Measurements from ENCODE around the gene FADS3. TPM values are rescaled to one million over a fixed set of nuclear protein-coding genes. Genes with fewer than 3 reads are reported as not detected.

The FADS3 gene
- total RNA-seq, 4 donors from 2014 or later, result 12.7 to 24.7 (median 17.9) TPM

DNA sequence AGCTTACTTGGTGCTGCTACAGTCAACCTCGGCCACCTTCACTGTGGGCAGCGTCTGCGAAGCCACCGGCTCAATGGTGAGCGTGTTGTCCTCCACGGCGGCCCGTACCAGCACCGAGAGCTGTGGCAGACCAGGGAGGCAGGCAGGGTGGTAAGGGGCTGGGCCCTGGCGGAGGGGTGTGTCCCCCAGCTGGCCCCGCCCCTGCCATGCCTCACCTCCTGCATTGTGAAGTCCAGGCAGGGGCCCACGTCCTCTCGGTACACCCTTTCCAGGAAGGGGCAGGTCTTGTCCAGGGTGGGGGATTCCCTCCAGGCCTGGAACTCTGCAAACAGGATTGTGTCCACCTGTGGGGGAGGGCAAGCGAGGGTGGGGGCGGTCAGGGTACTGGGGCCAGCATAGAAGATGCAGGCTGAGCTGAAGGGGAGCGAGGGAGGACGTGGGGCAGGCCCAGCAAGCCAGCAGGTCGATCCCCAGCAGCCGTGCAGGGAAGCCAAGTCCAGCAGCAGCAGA lies 13.2 kb upstream of the FADS3 start:
- Histone ChIP-seq H3K36me3 (peaks cover 49% of the 10 kb centered on the region), H3K27me3 (no peaks in the 10 kb centered on the region), H3K9me3 (no peaks in the 10 kb centered on the region), H3K4me3 (no peak overlapping the region), H3K27ac (no peak overlapping the region), H3K4me1 (peaks cover 13% of the 10 kb centered on the region)
- TF ChIP-seq POLR2AphosphoS5 (IDR thresholded peaks at IDR 0.05) (no peak), POLR2A (IDR thresholded peaks at IDR 0.05) (no peak), EP300 (IDR thresholded peaks at IDR 0.05) (no peak)
- TF ChIP-seq, protein P1, sequence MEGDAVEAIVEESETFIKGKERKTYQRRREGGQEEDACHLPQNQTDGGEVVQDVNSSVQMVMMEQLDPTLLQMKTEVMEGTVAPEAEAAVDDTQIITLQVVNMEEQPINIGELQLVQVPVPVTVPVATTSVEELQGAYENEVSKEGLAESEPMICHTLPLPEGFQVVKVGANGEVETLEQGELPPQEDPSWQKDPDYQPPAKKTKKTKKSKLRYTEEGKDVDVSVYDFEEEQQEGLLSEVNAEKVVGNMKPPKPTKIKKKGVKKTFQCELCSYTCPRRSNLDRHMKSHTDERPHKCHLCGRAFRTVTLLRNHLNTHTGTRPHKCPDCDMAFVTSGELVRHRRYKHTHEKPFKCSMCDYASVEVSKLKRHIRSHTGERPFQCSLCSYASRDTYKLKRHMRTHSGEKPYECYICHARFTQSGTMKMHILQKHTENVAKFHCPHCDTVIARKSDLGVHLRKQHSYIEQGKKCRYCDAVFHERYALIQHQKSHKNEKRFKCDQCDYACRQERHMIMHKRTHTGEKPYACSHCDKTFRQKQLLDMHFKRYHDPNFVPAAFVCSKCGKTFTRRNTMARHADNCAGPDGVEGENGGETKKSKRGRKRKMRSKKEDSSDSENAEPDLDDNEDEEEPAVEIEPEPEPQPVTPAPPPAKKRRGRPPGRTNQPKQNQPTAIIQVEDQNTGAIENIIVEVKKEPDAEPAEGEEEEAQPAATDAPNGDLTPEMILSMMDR (IDR thresholded peaks at IDR 0.05), result no peak
- no peak for DNase-seq (ENCODE audit: low spot score in 2 of 2)
- WGBS, result 63% methylated on average over 18 of the region's 19 CpGs

DNA sequence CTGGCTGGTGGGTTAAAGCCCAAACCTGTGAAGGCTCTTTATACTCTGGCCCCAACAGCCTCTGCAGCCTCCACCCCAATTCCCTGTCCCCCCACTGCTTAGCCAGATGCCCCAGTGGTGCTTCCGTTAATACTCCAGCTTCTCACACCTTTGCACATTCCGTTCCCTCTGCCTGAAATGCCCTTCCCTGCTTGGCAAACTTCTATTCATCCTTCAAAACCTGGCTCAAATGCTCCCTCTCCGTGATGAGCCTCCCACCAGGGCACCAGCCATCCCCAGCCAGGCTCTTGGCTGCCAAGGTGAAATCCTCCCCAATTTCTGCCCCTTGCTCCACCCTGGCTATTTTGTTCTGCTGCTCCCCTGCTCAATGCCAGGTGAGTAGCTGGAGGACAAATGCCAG lies 12.5 kb upstream of the FADS3 start:
- DNase-seq (ENCODE audit: low spot score in 2 of 2), result no peak
- Histone ChIP-seq H3K27me3 (no peaks in the 10 kb centered on the region), H3K4me1 (peaks cover 13% of the 10 kb centered on the region), H3K36me3 (peaks cover 49% of the 10 kb centered on the region), H3K4me3 (no peak overlapping the region), H3K9me3 (no peaks in the 10 kb centered on the region), H3K27ac (no peak overlapping the region)
- 94% methylated on average over 3 of the region's 3 CpGs for WGBS
- TF ChIP-seq EP300 (IDR thresholded peaks at IDR 0.05), result no peak

DNA sequence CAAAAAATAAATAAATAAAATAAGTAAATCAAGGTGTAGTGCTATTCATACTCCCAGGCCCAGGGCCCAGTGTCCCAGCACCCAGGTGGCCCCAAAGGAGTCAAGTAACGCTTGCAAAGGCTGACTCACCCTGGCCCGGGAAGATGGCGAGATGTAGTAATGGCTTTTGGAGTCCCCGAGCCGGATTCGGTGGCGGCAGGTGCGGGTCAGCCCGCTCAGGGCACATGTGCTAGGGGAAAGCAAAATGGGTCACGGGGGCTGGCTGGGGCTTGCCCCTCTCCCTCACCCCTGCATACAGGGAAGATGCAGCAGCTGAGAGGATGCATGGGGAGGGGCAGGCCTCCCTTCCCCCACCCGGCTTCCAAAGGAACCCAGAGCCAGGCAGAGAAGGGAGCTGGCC lies 11.0 kb upstream of the FADS3 start:
- Histone ChIP-seq H3K9me3 (no peaks in the 10 kb centered on the region), H3K27ac (no peak overlapping the region), H3K4me3 (no peak overlapping the region), H3K27me3 (no peaks in the 10 kb centered on the region), H3K4me1 (peaks cover 7% of the 10 kb centered on the region), H3K36me3 (peaks cover 46% of the 10 kb centered on the region)
- 88% methylated on average over 11 of the region's 11 CpGs for WGBS
- no peak for DNase-seq (ENCODE audit: low spot score in 2 of 2)
- TF ChIP-seq, protein P1 (IDR thresholded peaks at IDR 0.05), result no peak
- TF ChIP-seq EP300 (IDR thresholded peaks at IDR 0.05) (no peak), POLR2AphosphoS5 (IDR thresholded peaks at IDR 0.05) (no peak), POLR2A (IDR thresholded peaks at IDR 0.05) (no peak)

DNA sequence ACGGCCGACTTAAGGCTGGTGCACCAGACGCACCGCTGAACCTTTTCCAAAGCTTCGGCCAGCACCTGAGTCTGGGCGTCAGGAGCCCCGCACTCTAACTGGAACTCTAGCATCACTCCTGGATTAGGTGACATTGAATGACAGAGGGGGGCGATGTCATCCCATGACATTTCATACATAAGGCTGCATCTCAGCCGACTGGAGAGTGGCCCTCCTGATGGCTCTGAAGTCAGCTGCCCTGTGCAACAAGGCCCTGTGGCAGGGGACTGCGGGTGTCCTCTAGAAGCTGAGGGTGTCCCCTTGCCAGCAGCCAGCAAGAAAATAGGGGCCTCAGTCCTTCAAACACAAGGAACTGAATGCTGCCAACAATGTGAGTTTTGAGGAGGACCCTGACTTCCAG lies 10.1 kb upstream of the FADS3 start:
- TF ChIP-seq EP300 (IDR thresholded peaks at IDR 0.05) (no peak), POLR2AphosphoS5 (IDR thresholded peaks at IDR 0.05) (no peak), POLR2A (IDR thresholded peaks at IDR 0.05) (no peak)
- TF ChIP-seq, protein P1 (IDR thresholded peaks at IDR 0.05), result no peak
- H3K27ac ChIP-seq, result no peak overlapping the region
- no peaks in the 10 kb centered on the region for H3K27me3 ChIP-seq
- H3K4me1 ChIP-seq, result peaks cover 7% of the 10 kb centered on the region
- no peaks in the 10 kb centered on the region for H3K9me3 ChIP-seq
- no peak overlapping the region for H3K4me3 ChIP-seq
- no peak for DNase-seq (ENCODE audit: low spot score in 2 of 2)
- peaks cover 38% of the 10 kb centered on the region for H3K36me3 ChIP-seq
- 100% methylated on average over 1 of the region's 10 CpGs for whole genome bisulfite sequencing

DNA sequence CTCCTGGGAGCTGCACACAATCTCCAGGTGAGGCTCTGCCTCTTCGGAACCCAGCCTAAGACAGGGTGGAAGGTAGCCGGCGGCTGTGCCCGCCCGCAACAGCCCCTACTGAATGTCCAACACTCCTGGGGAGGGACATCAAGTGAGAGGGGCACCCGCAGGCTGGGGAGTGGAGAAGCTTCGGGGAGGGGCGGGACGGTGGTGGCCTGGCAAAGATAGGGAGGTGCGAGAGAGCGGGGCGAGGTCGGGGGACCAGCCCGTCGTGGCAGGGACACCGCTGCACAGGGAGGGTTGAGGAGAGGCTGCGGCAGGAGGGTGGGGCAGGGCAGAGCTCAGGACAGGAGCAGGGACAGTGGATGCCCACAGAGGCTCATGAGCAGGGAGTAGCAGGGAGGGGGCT lies 8.9 kb upstream of the FADS3 start:
- TF ChIP-seq POLR2AphosphoS5 (IDR thresholded peaks at IDR 0.05), result no peak
- no peak for TF ChIP-seq EP300 (IDR thresholded peaks at IDR 0.05)
- TF ChIP-seq POLR2A (IDR thresholded peaks at IDR 0.05), result no peak
- TF ChIP-seq, protein P1 (IDR thresholded peaks at IDR 0.05), result no peak

More for the DNA sequence above, 8.9 kb upstream of the FADS3 start:
- H3K9me3 ChIP-seq, result no peaks in the 10 kb centered on the region
- peaks cover 7% of the 10 kb centered on the region for H3K4me1 ChIP-seq
- no peak overlapping the region for H3K27ac ChIP-seq
- no peak overlapping the region for H3K4me3 ChIP-seq
- no peaks in the 10 kb centered on the region for H3K27me3 ChIP-seq
- H3K36me3 ChIP-seq, result peaks cover 34% of the 10 kb centered on the region
- no peak for DNase-seq (ENCODE audit: low spot score in 2 of 2)
- WGBS, result 90% methylated on average over 16 of the region's 17 CpGs
